Measurements from ENCODE around the gene TKTL1. TPM values are rescaled to one million over a fixed set of nuclear protein-coding genes. Genes with fewer than 3 reads are reported as not detected.

Gene TKTL1
- total and polyA plus RNA-seq, 2 of the 4 experiments (the other 2 are of a cell fraction), result not detected

- Histone ChIP-seq H3K9ac (ENCODE audit: low read depth, low read length) (peak within 1 kb of the TSS; percentile 94), H4K5ac (ENCODE audit: low read depth, low read length) (0 out of 2 replicates have a peak within 1 kb of the TSS, but pooled peaks have one; percentile 30), H4K20me1 (ENCODE audit: insufficient read depth, low read length) (peaks cover 17% of the 10 kb centered on the region), H4K91ac (ENCODE audit: insufficient read depth, low read depth, low read length) (peak within 1 kb of the TSS; percentile 42), H3K9me1 (ENCODE audit: insufficient read depth, low read length) (0 out of 2 replicates have a peak, but pooled peaks cover 5% of the 10 kb centered on the region), H4K8ac (ENCODE audit: low read depth in 2 of 2, low read length in 2 of 2) (peak within 1 kb of the TSS; percentile 66 to 76), H3K23ac (ENCODE audit: low read depth, low read length) (peak within 1 kb of the TSS; percentile 91), H3K56ac (ENCODE audit: extremely low read depth, insufficient read depth, low read length) (peak within 1 kb of the TSS; percentile 52), H2BK120ac (ENCODE audit: low read depth, low read length) (no peak within 1 kb of the TSS), H2AK5ac (ENCODE audit: low read depth, low read length) (peak within 1 kb of the TSS; percentile 49), H3K4ac (ENCODE audit: low read depth, low read length) (peak within 1 kb of the TSS; percentile 86), H2BK15ac (ENCODE audit: low read depth, low read length) (no peak within 1 kb of the TSS), H2AK9ac (replicated peaks; ENCODE audit: low read depth, low read length, poor library complexity) (peak within 1 kb of the TSS; percentile 97), H3K9me3 (ENCODE audit: control insufficient read depth, insufficient read depth, low read length) (no peaks in the 10 kb centered on the region), H3K18ac (ENCODE audit: low read depth, low read length) (peak within 1 kb of the TSS; percentile 34; the same call in 1 of the 2 replicates), H3K36me3 (ENCODE audit: control insufficient read depth, insufficient read depth, low read length) (peaks cover 11% of the 10 kb centered on the region; the same call in 1 of the 2 replicates), H3K4me2 (ENCODE audit: low read depth, low read length) (peak within 1 kb of the TSS; percentile 89), H3K4me3 (ENCODE audit: insufficient read depth, low read depth, low read length) (peak within 1 kb of the TSS; percentile 96), H3K27ac (ENCODE audit: insufficient read depth, low read length) (peak within 1 kb of the TSS; percentile 94), H3K27me3 (ENCODE audit: control insufficient read depth, insufficient read depth, low read length) (no peaks in the 10 kb centered on the region), H3K14ac (replicated peaks; ENCODE audit: low read depth, low read length) (peak within 1 kb of the TSS; percentile 79), H3K4me1 (ENCODE audit: control insufficient read depth, insufficient read depth, low read length) (peaks cover 13% of the 10 kb centered on the region), H2BK20ac (ENCODE audit: low read depth, low read length) (no peak within 1 kb of the TSS), H3K79me1 (ENCODE audit: low read depth in 1 of 2, low read length in 2 of 2) (peaks cover 0 to 31% of the 10 kb centered on the region in 2 experiments; a peak in 3 of 4 replicates), H2BK5ac (ENCODE audit: low read depth, low read length, poor library complexity, severe bottlenecking) (peak within 1 kb of the TSS; percentile 86), H2AFZ (replicated peaks; ENCODE audit: low read length, poor library complexity) (peak within 1 kb of the TSS; percentile 79)
- no TSS peak for BruUV-seq (replicated peaks)
- CTCF ChIA-PET, result no interaction called here
- in situ Hi-C loops (cut with MboI; ENCODE audit: low sequenced_read_pairs) (no loop called here), dilution Hi-C loops (cut with HindIII; ENCODE audit: low sequenced_read_pairs, unreplicated experiment) (no loop called here), intact Hi-C loops (cut with micrococcal nuclease) (no loop called here)
- 38% methylated on average over 89 of the region's 103 CpGs; no CpG with 5 or more reads in 1 of the 2 experiments for WGBS, 2 experiments (ENCODE audit: extremely low coverage in 2 of 2, insufficient read length in 1 of 2)
- DNase-seq, result peak; percentile 96
- POLR2A ChIA-PET (ENCODE audit: unreplicated experiment), result interaction anchor here (0.5 to 0.8 kb wide), 6 partner anchors 8 to 786 kb away, joined by 3 to 7 read pairs (median 3); no protein-coding TSS in a partner anchor
- peak; percentile 78 for ATAC-seq (ENCODE audit: low read depth)
- no peak for TF ChIP-seq RFX5 (IDR thresholded peaks at IDR 0.05; ENCODE audit: low read depth, low read length)
- no peak for TF ChIP-seq NFE2L2 (IDR thresholded peaks at IDR 0.05; ENCODE audit: low read depth, low read length)
- no peak for TF ChIP-seq RCOR1 (IDR thresholded peaks at IDR 0.05; ENCODE audit: insufficient replicate concordance, low read length)
- TF ChIP-seq, protein P1, sequence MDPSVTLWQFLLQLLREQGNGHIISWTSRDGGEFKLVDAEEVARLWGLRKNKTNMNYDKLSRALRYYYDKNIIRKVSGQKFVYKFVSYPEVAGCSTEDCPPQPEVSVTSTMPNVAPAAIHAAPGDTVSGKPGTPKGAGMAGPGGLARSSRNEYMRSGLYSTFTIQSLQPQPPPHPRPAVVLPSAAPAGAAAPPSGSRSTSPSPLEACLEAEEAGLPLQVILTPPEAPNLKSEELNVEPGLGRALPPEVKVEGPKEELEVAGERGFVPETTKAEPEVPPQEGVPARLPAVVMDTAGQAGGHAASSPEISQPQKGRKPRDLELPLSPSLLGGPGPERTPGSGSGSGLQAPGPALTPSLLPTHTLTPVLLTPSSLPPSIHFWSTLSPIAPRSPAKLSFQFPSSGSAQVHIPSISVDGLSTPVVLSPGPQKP (IDR thresholded peaks at IDR 0.05; ENCODE audit: borderline replicate concordance, low read depth, low read length), result no peak
- TF ChIP-seq MXI1 (IDR thresholded peaks at IDR 0.05; ENCODE audit: borderline replicate concordance, low read depth, low read length), result no peak
- 0 out of 2 replicates have a peak, but pooled peaks have one; percentile 61 for TF ChIP-seq CHD1 (IDR thresholded peaks at IDR 0.05; ENCODE audit: low read depth, low read length)
- peak; percentile 75; the same call in 1 of the 2 replicates for TF ChIP-seq MAZ (IDR thresholded peaks at IDR 0.05; ENCODE audit: borderline replicate concordance, low read depth, low read length)
- TF ChIP-seq CTCF (conservative IDR thresholded peaks at IDR 0.05; ENCODE audit: low read depth, low read length), result no peak
- no peak for TF ChIP-seq FOS (IDR thresholded peaks at IDR 0.05; ENCODE audit: low read depth, low read length)
- TF ChIP-seq, protein P2, sequence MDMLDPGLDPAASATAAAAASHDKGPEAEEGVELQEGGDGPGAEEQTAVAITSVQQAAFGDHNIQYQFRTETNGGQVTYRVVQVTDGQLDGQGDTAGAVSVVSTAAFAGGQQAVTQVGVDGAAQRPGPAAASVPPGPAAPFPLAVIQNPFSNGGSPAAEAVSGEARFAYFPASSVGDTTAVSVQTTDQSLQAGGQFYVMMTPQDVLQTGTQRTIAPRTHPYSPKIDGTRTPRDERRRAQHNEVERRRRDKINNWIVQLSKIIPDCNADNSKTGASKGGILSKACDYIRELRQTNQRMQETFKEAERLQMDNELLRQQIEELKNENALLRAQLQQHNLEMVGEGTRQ (IDR thresholded peaks at IDR 0.05; ENCODE audit: low read depth, low read length), result no peak
- TF ChIP-seq RAD21 (IDR thresholded peaks at IDR 0.05; ENCODE audit: low read length), result no peak
- no peak for TF ChIP-seq SMC3 (IDR thresholded peaks at IDR 0.05; ENCODE audit: low read depth, low read length)
- peak; percentile 88 for TF ChIP-seq POLR2A (IDR thresholded peaks at IDR 0.05; ENCODE audit: low read depth, low read length)
- TF ChIP-seq BHLHE40 (IDR thresholded peaks at IDR 0.05; ENCODE audit: low read depth, low read length), result peak; percentile 76; the same call in 1 of the 2 replicates
Observed at GRCh38 chrX:154378799-154379568, 83.4 kb downstream of the TKTL1 start, which contains the start of gene EMD. Gene EMD, plus strand, starts transcription at chrX:154379295. Its CDS starts 190 bp downstream, at chrX:154379485.
